SK-N-SH (cell line): Measurements from ENCODE around the gene COL23A1.

Experiments
- CHD2 ChIP-seq: fragments of 150-350 bp; IDR thresholded peaks from 2 replicates; pipeline ENCODE4 v1.6.1; 2018; ENCODE audit warnings: low read length; ENCODE audit not compliant: partially characterized antibody
- CTCF ChIP-seq: fragments of 200-600 bp; sonication (generic); IDR thresholded peaks from 2 replicates; pipeline ENCODE4 v1.6.1; 2017; ENCODE audit warnings: antibody characterized with exemption, mild to moderate bottlenecking, moderate library complexity
- EP300 ChIP-seq, 2 experiments: IDR thresholded peaks; 2 replicates each; pipeline versions ENCODE4 v1.4.0 to v1.6.1; 2012; ENCODE audit warnings: borderline replicate concordance in 1 of 2, low read depth in 1 of 2, low read length in 1 of 2
- EZH2phosphoT487 ChIP-seq: fragments of 200-600 bp; sonication (generic); IDR thresholded peaks from 2 replicates; pipeline ENCODE4 v1.6.1; 2017; ENCODE audit warnings: low read depth, mixed run types, mild to moderate bottlenecking, antibody characterized with exemption, moderate library complexity, borderline replicate concordance
- FOXJ3 ChIP-seq: sonication (generic); formaldehyde crosslinking; IDR thresholded peaks from 2 replicates; pipeline ENCODE4 v1.5.1; 2020; ENCODE audit warnings: mild to moderate bottlenecking, missing genetic modification reagents
- MEF2A ChIP-seq: IDR thresholded peaks from 2 replicates; pipeline ENCODE4 v1.4.0; 2012; ENCODE audit warnings: low read depth, borderline replicate concordance
- POLR2AphosphoS5 ChIP-seq: IDR thresholded peaks from 2 replicates; pipeline ENCODE4 v1.6.1; 2012; ENCODE audit warnings: low read depth, low read length
- RAD21 ChIP-seq: IDR thresholded peaks from 2 replicates; pipeline ENCODE4 v1.6.1; 2012; ENCODE audit warnings: mild to moderate bottlenecking, low read length
- TAF1 ChIP-seq: IDR thresholded peaks from 2 replicates; pipeline ENCODE4 v1.6.1; 2012; ENCODE audit warnings: low read depth, mild to moderate bottlenecking, low read length, moderate library complexity, borderline replicate concordance

DNA sequence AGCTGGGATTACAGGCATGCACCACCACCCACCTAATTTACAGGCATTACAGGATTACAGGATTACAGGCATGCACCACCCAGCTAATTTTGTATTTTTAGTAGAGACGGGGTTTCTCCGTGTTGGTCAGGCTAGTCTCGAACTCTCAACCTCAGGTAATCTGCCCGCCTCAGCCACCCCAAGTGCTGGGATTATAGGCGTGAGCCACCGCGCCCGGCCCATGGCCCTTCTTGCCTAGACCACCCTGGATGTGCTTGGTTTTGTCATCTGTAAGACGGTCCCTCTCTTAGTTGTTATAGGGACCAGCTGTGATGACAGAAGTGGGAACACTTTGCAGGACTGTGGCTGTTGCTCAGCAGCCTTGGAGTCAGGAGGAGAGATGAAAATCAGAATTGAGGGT, 354.1 kb downstream of the COL23A1 start:
- no peak for TF ChIP-seq CTCF
- no peak for TF ChIP-seq TAF1
- no peak for TF ChIP-seq EZH2phosphoT487
- TF ChIP-seq POLR2AphosphoS5: no peak
- no peak for TF ChIP-seq EP300 (IDR thresholded peaks at IDR 0.05; ENCODE audit: borderline replicate concordance in 1 of 2, low read depth in 1 of 2, low read length in 1 of 2)
- TF ChIP-seq FOXJ3 (CRISPR knock-in tag): no peak
- TF ChIP-seq RAD21: no peak
- TF ChIP-seq CHD2: no peak
- TF ChIP-seq MEF2A: no peak
